Subcutaneous adipose tissue (tissue), 4 donors: Measurements from ENCODE around the gene BICDL2. TPM values are rescaled to one million over a fixed set of nuclear protein-coding genes. Genes with fewer than 3 reads are reported as not detected.

Experiments used
- CTCF ChIP-seq: fragments of 450-650 bp; IDR thresholded peaks from one replicate; pipeline ENCODE4 v1.5.1; 2016; ENCODE audit warnings: low read depth, mild to moderate bottlenecking, control low read depth, antibody characterized with exemption, moderate library complexity
- total RNA-seq, 4 donors: library from RNA; depleted of rRNA; stranded (reverse); fragments of >200 nt; gene quantifications; one replicate each; pipeline ENCODE4 v1.1.0, GENCODE V29; 2016

Gene BICDL2
- total RNA-seq, 4 donors from 2014 or later: not detected

- TF ChIP-seq CTCF: no peak
Observed at GRCh38 chr16:3020604-3021448, 15.9 kb downstream of the BICDL2 start.

- no peak for TF ChIP-seq CTCF
Observed at GRCh38 chr16:3020247-3020603, 16.5 kb downstream of the BICDL2 start, which contains the start of gene TNFRSF12A. Gene TNFRSF12A, plus strand, starts transcription at chr16:3020368. Its CDS starts 30 bp downstream, at chr16:3020398.

- no peak for TF ChIP-seq CTCF
Observed at GRCh38 chr16:3019594-3020246, 17.0 kb downstream of the BICDL2 start.

GRCh38 chr16:3017794-3018506, 18.8 kb downstream of the BICDL2 start, which contains the start of gene CLDN6:
Gene CLDN6, minus strand, starts transcription at chr16:3018183. Its CDS starts 2,162 bp downstream, at chr16:3016021.
- no peak for TF ChIP-seq CTCF

- TF ChIP-seq CTCF: no peak
Observed at GRCh38 chr16:3017344-3017743, 19.4 kb downstream of the BICDL2 start.

- TF ChIP-seq CTCF: no peak
Observed at GRCh38 chr16:3015865-3016521, 20.8 kb downstream of the BICDL2 start.
